AG09319 (cell line): ENCODE measurements around the gene NACAD.

Source experiments
- DNase-seq: peaks from one replicate; pipeline ENCODE4 v3.0.0-alpha.2; 2010; ENCODE audit warnings: low read depth; ENCODE audit errors: extremely low read depth
- CTCF ChIP-seq: IDR thresholded peaks from 2 replicates; pipeline ENCODE4 v1.5.1; 2011; ENCODE audit warnings: low read depth, mild to moderate bottlenecking, inconsistent platforms, low read length, moderate library complexity

NACAD gene

GRCh38 chr7:45054442-45054841 lies 34.3 kb downstream of the NACAD start:
- no peak for TF ChIP-seq CTCF
- DNase-seq = no peak

- TF ChIP-seq CTCF = no peak
- DNase-seq = no peak
Observed at GRCh38 chr7:45053941-45054340, 34.8 kb downstream of the NACAD start.

DNA sequence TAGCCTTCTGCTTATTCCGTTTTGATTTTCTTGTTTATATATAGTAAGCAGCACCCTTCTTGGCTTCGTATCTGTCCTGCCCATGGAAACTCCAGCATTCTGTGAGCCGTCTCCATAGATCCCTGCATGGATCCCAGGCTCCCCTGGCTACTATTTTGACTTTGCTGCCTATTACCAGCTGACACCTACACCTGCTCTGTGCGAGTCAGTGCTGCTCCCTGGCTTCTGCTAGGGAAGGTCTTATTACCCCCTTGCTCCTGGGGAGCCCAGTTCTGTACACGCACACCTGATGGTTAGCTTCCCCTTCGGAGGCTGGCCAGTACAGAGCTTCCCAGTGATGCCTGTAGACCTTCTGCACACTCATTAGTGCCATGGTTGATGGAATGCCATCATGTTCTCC lies 35.4 kb downstream of the NACAD start:
- DNase-seq = no peak
- no peak for TF ChIP-seq CTCF

DNA sequence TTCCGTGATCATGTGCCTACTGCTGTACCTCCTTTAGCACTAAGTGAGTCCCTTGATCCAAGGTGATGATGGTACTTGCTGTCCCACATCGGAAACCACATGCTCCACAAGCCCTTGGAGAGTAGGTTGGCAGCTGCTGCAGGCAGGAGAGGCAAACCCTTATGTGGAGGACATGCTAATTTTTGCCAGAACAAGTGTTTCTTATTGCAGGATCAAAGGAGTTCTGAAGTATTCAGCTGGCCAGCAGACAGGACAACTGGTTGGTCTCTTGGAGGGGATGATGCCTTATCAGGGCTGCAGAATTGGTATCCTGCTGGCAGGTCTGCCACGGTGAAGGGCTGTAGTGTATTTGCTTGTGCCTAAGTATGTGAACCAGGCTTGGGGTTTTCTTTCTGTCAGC lies 36.8 kb downstream of the NACAD start:
- TF ChIP-seq CTCF = no peak
- DNase-seq = no peak

GRCh38 chr7:45050198-45050597 lies 38.6 kb downstream of the NACAD start:
- no peak for DNase-seq

DNA sequence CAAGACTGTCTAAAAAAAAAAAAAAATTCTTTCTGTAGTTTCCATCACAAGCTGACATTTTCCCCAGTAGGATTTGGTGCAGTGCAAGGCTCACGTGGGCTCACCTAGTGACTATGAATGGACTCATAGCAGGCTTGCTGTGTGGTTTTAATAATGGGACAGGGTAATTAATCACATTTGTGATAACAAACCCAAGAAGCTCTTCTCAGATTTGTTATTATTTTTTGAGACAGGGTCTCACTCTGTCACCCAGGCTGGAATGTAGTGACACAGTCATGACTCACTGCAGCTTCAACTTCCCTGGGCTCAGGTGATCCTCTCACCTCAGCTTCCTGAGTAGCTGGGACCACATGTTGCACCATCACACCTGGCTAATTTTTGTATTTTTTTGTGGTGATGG lies 40.0 kb downstream of the NACAD start:
- DNase-seq = no peak
- no peak for TF ChIP-seq CTCF

More at GRCh38 chr7:45050198-45050597, 38.6 kb downstream of the NACAD start:
- TF ChIP-seq CTCF = no peak

DNA sequence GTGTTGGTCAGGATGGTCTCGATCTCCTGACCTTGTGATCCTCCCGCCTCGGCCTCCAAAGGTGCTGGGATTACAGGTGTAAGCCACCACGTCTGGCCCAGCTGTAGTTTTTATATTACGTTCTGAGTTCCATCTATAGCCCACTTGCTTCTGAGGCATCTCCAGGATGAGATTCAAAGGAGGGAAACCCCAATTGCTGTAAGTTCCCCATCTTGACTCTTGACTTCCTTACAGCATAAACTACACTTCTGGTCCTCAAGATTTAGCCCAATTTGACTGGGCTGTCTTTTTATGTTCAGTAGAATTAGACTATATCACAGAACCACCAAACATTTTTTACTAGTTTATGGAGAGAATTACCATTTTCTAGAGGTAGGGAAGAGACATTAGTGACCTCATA lies 44.4 kb downstream of the NACAD start:
- no peak for DNase-seq
- TF ChIP-seq CTCF = no peak

GRCh38 chr7:45039106-45039505 lies 49.7 kb downstream of the NACAD start:
- no peak for DNase-seq
- TF ChIP-seq CTCF = no peak
